A549 (cell line): Measurements from ENCODE around the gene ENTHD1. TPM values are rescaled to one million over a fixed set of nuclear protein-coding genes. Genes with fewer than 3 reads are reported as not detected.
A peak's percentile ranks its signal among the peaks of the same experiment; 100 is the strongest.

Source experiments
- ATAC-seq, 2 experiments: fragments of 200-7000 bp in 1 of 2; fragments of >200 bp in 1 of 2; cut with Nextera tagmentation in 1 of 2; cut with Tn5 transposase in 1 of 2; 3 replicates each; pipeline versions ENCODE4 v1.8.0 to v1.9.1; 2018 to 2020; ENCODE audit warnings: mild to moderate bottlenecking in 1 of 2, moderate library complexity in 1 of 2
- CTCF ChIA-PET: fragments of 300-600 bp; sonication (Branson Sonifier 250); formaldehyde crosslinking; extraction: SDS; loops from one replicate; lab custom pipeline; 2021; ENCODE audit warnings: antibody characterized with exemption, inconsistent platforms; lab: Yijun Ruan, JAX
- POLR2A ChIA-PET: fragments of 350-600 bp; formaldehyde crosslinking; extraction: SDS; loops from one replicate; lab custom pipeline; 2021; ENCODE audit warnings: antibody characterized with exemption, inconsistent platforms; lab: Yijun Ruan, JAX
- DNase-seq, 2 experiments: peaks; one replicate each; pipeline versions ENCODE4 v3.0.0 to v3.0.0-alpha.2; 2011 to 2016; ENCODE audit warnings: low read depth in 1 of 2, low spot score in 1 of 2
- FAIRE-seq: peaks from 2 replicates; lab custom pipeline; 2011; peaks lifted over from hg19 to GRCh38; lab: Jason Lieb, UNC
- H3K27ac ChIP-seq, 2 experiments: fragments of >200 bp; sonication (Bioruptor Twin); formaldehyde crosslinking; 3 replicates each; pipeline ENCODE4 v1.5.1; 2016 to 2017
- H3K4me1 ChIP-seq: fragments of >200 bp; sonication (Bioruptor Twin); formaldehyde crosslinking; 3 replicates; pipeline ENCODE4 v1.6.1; 2016
- H3K4me2 ChIP-seq: fragments of >200 bp; sonication (Bioruptor Twin); formaldehyde crosslinking; 3 replicates; pipeline ENCODE4 v1.6.1; 2016
- H3K4me3 ChIP-seq: fragments of >200 bp; sonication (Bioruptor Twin); formaldehyde crosslinking; 3 replicates; pipeline ENCODE4 v1.5.1; 2016
- H3K9me3 ChIP-seq: fragments of >200 bp; sonication (Bioruptor Twin); formaldehyde crosslinking; 3 replicates; pipeline ENCODE4 v1.6.1; 2016
- BHLHE40 ChIP-seq: IDR thresholded peaks from 2 replicates; pipeline ENCODE4 v1.6.1; 2012; ENCODE audit warnings: low read depth, low read length, inconsistent platforms
- ELK1 ChIP-seq: fragments of 150-350 bp; IDR thresholded peaks from 2 replicates; pipeline ENCODE4 v1.6.1; 2014; ENCODE audit warnings: low read depth, mild to moderate bottlenecking, low read length
- GATA3 ChIP-seq: IDR thresholded peaks from 2 replicates; pipeline ENCODE4 v1.6.1; 2012; ENCODE audit warnings: borderline replicate concordance
- HMGXB4 ChIP-seq: fragments of 250-450 bp; sonication (Bioruptor Pico); IDR thresholded peaks from 2 replicates; pipeline ENCODE4 v1.5.0; 2021; ENCODE audit warnings: mild to moderate bottlenecking, moderate library complexity, borderline replicate concordance
- HOXA7 ChIP-seq: fragments of 250-450 bp; sonication (Bioruptor Pico); IDR thresholded peaks from 2 replicates; pipeline ENCODE4 v1.5.0; 2020; ENCODE audit warnings: mild to moderate bottlenecking, moderate library complexity
- HOXB13 ChIP-seq: fragments of 250-450 bp; sonication (Bioruptor Pico); IDR thresholded peaks from 2 replicates; pipeline ENCODE4 v1.5.0; 2020; ENCODE audit warnings: low read depth, mild to moderate bottlenecking, moderate library complexity
- JUNB ChIP-seq: fragments of >200 bp; sonication (Bioruptor Twin); formaldehyde crosslinking; IDR thresholded peaks from 2 replicates; pipeline ENCODE4 v1.6.1; 2016
- KDM1A ChIP-seq: fragments of 200-600 bp; sonication (generic); IDR thresholded peaks from 2 replicates; pipeline ENCODE4 v1.6.1; 2016; ENCODE audit warnings: low read depth, mild to moderate bottlenecking
- MYC ChIP-seq: IDR thresholded peaks from 2 replicates; pipeline ENCODE4 v1.6.1; 2012; ENCODE audit warnings: mild to moderate bottlenecking, inconsistent platforms, low read length, improper control_type of control experiment, borderline replicate concordance
- RCOR1 ChIP-seq: fragments of 150-350 bp; IDR thresholded peaks from 2 replicates; pipeline ENCODE4 v1.6.1; 2014; ENCODE audit warnings: antibody characterized with exemption, low read length, low read depth
- WGBS: methylation state at CpG from one replicate; pipeline ENCODE4 v1.1.6; 2017; ENCODE audit errors: missing lambda C conversion rate; 5-methylcytosine and 5-hydroxymethylcytosine counted together
- polyA plus RNA-seq, 4 experiments: library from polyadenylated mRNA; depleted of rRNA in 3 of 4; stranded (reverse); fragments of >200 nt; fragmentation: RNase III in 1 of 4; extraction: RNeasy Plus Mini Kit Qiagen cat#74134 plus additional on column Dnase treatment in 1 of 4; gene quantifications; 2 replicates in 3 of 4; 3 replicates in 1 of 4; pipeline ENCODE4 v1.2.3, GENCODE V29; 2011 to 2017
- TF ChIP-seq, protein P1 (sequence below): fragments of >200 bp; sonication (Bioruptor Twin); formaldehyde crosslinking; IDR thresholded peaks from 3 replicates; pipeline ENCODE4 v1.5.1; 2016
- TF ChIP-seq, protein P2 (sequence below): fragments of 450-650 bp; IDR thresholded peaks from 2 replicates; pipeline ENCODE4 v1.6.1; 2014; ENCODE audit warnings: antibody characterized with exemption
- TF ChIP-seq, protein P3 (sequence below): IDR thresholded peaks from 2 replicates; pipeline ENCODE4 v1.6.1; 2012

Gene ENTHD1
- polyA plus RNA-seq, 2 of the 4 experiments (the other 2 are of a cell fraction) = not detected

- WGBS = 78% methylated on average over 9 of the region's 12 CpGs
- FAIRE-seq (no peak), ATAC-seq (no peak), DNase-seq (no peak)
- H3K4me3 ChIP-seq = no peak overlapping the region
- H3K4me1 ChIP-seq = 0 out of 3 replicates have a peak, but pooled peaks cover 4% of the 10 kb centered on the region
- H3K9me3 ChIP-seq = no peaks in the 10 kb centered on the region
- ChIA-PET CTCF (interaction anchor here (1.2 kb wide), 1 partner anchor 9 kb away, joined by 3 read pairs; no protein-coding TSS in a partner anchor), POLR2A (no interaction called here)
- no peak overlapping the region for H3K4me2 ChIP-seq
- TF ChIP-seq GATA3 (no peak), RCOR1 (no peak), HMGXB4 (CRISPR knock-in tag) (no peak), HOXA7 (CRISPR knock-in tag) (no peak), MYC (no peak), BHLHE40 (no peak), HOXB13 (CRISPR knock-in tag) (no peak)
- TF ChIP-seq, protein P1, sequence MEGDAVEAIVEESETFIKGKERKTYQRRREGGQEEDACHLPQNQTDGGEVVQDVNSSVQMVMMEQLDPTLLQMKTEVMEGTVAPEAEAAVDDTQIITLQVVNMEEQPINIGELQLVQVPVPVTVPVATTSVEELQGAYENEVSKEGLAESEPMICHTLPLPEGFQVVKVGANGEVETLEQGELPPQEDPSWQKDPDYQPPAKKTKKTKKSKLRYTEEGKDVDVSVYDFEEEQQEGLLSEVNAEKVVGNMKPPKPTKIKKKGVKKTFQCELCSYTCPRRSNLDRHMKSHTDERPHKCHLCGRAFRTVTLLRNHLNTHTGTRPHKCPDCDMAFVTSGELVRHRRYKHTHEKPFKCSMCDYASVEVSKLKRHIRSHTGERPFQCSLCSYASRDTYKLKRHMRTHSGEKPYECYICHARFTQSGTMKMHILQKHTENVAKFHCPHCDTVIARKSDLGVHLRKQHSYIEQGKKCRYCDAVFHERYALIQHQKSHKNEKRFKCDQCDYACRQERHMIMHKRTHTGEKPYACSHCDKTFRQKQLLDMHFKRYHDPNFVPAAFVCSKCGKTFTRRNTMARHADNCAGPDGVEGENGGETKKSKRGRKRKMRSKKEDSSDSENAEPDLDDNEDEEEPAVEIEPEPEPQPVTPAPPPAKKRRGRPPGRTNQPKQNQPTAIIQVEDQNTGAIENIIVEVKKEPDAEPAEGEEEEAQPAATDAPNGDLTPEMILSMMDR = no peak
- TF ChIP-seq, protein P2, sequence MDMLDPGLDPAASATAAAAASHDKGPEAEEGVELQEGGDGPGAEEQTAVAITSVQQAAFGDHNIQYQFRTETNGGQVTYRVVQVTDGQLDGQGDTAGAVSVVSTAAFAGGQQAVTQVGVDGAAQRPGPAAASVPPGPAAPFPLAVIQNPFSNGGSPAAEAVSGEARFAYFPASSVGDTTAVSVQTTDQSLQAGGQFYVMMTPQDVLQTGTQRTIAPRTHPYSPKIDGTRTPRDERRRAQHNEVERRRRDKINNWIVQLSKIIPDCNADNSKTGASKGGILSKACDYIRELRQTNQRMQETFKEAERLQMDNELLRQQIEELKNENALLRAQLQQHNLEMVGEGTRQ = no peak
- H3K27ac ChIP-seq = no peak overlapping the region
Observed at GRCh38 chr22:39728236-39728860, 165.2 kb downstream of the ENTHD1 start.

DNA sequence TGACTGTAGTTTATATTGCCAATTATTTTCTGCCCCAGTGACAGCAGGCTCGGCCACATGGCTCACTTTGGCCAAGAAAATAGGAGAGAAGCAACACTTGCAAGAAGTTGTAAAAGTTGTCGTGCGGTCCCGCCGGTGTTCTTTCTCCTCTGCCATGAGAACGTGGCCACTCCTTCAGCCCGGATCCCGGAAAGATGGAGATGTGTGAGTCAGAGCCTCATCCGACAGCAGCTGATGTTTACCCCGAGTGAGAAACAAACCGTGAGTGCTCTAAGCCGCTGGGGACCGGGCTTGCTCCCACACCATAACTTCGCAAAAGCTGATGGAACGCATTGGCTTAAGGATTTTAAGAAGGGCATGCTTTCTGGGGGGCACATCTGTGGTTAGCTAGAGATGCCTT is 166.0 kb downstream of the ENTHD1 start:
- CTCF ChIA-PET = interaction anchor here (1.2 kb wide), 1 partner anchor 10 kb away, joined by 3 read pairs; no protein-coding TSS in a partner anchor
- DNase-seq (peak; percentile 16 to 24), ATAC-seq (peak; percentile 65 to 72; a peak in 5 of 6 replicates)
- Histone ChIP-seq H3K4me2 (peak overlapping the region; percentile 37; the same call in 2 of the 3 replicates), H3K27ac (no peak overlapping the region), H3K4me3 (no peak overlapping the region)
- WGBS = 5% methylated on average over 15 of the region's 15 CpGs
- POLR2A ChIA-PET = no interaction called here
- no peak for TF ChIP-seq RCOR1
- TF ChIP-seq JUNB = no peak
- TF ChIP-seq ELK1 = no peak
- TF ChIP-seq KDM1A = no peak
- TF ChIP-seq, protein P3, sequence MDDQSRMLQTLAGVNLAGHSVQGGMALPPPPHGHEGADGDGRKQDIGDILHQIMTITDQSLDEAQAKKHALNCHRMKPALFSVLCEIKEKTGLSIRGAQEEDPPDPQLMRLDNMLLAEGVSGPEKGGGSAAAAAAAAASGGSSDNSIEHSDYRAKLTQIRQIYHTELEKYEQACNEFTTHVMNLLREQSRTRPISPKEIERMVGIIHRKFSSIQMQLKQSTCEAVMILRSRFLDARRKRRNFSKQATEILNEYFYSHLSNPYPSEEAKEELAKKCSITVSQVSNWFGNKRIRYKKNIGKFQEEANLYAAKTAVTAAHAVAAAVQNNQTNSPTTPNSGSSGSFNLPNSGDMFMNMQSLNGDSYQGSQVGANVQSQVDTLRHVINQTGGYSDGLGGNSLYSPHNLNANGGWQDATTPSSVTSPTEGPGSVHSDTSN = no peak
- no peak for TF ChIP-seq BHLHE40
- TF ChIP-seq, all 56 proteins: peak for 0
- FAIRE-seq = no peak
- Histone ChIP-seq H3K9me3 (no peaks in the 10 kb centered on the region), H3K4me1 (0 out of 3 replicates have a peak, but pooled peaks cover 4% of the 10 kb centered on the region)
